GM21423 (cell line): ENCODE data around the gene ZNF710.
"Not testable (repeated sequence)": the region's sequence is repeated elsewhere in the genome, so short reads cannot be mapped to it uniquely, and the experiment has no call there.

ENCODE experiments used
- ATAC-seq: cut with Tn5 transposase; IDR thresholded peaks from one replicate; pipeline ENCODE4 v1.9.1; 2021; ENCODE audit warnings: mild to moderate bottlenecking, moderate library complexity; ENCODE audit not compliant: unreplicated experiment

The ZNF710 gene, protein sequence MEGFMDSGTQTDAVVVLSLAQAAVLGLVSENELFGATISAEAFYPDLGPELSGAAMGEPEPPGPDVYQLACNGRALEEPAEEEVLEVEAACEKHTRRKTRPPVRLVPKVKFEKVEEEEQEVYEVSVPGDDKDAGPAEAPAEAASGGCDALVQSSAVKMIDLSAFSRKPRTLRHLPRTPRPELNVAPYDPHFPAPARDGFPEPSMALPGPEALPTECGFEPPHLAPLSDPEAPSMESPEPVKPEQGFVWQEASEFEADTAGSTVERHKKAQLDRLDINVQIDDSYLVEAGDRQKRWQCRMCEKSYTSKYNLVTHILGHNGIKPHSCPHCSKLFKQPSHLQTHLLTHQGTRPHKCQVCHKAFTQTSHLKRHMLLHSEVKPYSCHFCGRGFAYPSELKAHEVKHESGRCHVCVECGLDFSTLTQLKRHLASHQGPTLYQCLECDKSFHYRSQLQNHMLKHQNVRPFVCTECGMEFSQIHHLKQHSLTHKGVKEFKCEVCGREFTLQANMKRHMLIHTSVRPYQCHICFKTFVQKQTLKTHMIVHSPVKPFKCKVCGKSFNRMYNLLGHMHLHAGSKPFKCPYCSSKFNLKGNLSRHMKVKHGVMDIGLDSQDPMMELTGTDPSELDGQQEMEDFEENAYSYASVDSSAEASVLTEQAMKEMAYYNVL

DNA sequence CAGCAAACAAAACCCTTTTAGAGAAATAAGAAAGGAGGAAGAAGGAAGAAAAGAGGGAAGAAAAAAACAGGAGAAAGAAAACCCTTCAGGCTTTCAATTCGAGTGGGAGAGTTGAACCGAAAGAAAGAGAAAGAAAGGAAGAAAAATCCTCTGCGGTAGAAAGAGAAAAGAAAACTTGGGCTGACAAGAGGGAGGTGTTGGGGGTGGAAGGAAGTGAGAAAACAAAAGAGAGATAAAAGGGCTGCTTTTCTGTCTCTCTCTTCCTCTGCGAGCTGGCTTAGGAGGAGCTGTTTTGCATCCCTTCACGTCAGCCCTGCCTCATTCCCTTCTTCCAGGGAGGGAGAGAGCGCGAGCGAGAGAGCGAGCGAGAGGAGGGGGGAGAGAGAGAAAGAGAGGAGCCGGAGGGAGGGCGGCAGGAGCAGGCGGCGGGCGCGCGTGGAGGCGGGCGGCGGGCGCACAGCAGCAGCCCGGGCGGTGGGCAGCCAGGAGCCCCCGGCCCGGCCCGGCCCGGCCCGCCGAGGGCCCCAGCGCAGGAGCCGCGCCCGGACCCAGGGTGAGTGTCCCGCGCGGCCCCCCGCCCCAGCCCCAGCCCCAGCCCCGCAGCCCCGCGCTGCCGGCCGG lies at the start of gene ZNF710:
TSS of gene ZNF710 (plus strand) at position 263 of the 621 bp plus-strand sequence. CDS start 65,814 bp downstream, outside the sequence.
- ATAC-seq: peak; percentile 30

DNA sequence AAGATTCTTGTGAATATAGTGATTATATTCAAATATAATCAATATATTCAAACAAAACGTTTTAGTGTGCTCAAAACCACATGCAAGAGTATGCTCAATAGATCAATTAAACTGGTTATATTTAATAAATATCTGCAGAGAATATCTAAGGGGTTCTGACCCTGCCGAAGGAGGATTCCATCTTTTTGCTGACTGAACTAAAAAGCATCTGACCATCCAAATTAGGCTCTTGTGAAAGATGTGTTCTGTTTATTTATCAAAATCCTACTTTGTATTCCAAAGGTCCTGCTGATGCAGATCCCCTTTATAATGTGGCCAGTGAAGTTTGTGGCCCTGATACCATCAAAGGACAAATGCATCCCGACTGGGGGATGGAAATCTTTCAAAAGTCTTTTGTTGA lies 46.6 kb upstream of the ZNF710 start:
- no peak for ATAC-seq

DNA sequence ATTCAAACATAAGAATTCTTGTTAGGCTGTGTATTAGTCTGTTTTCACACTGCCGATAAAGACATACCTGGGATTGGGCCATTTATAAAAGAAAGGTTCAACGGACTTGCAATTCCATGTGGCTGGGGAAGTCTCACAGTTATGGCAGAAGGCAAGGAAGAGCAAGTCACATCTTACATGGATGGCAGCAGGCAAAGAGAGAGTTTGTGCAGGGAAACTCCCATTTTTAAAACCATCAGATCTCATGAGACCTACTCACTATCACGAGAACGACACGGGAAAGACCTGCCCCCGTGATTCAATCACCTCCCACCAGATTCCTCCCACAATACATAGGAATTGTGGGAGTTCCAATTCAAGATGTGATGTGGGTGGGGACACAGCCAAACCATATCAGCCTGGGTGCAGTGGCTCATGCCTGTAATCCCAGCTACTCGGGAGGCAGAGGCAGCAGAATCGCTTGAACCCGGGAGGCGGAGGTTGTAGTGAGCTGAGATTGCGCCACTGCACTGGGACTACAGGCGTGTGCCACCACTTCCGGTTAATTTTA lies 45.6 kb upstream of the ZNF710 start:
- ATAC-seq: not testable (repeated sequence)

DNA sequence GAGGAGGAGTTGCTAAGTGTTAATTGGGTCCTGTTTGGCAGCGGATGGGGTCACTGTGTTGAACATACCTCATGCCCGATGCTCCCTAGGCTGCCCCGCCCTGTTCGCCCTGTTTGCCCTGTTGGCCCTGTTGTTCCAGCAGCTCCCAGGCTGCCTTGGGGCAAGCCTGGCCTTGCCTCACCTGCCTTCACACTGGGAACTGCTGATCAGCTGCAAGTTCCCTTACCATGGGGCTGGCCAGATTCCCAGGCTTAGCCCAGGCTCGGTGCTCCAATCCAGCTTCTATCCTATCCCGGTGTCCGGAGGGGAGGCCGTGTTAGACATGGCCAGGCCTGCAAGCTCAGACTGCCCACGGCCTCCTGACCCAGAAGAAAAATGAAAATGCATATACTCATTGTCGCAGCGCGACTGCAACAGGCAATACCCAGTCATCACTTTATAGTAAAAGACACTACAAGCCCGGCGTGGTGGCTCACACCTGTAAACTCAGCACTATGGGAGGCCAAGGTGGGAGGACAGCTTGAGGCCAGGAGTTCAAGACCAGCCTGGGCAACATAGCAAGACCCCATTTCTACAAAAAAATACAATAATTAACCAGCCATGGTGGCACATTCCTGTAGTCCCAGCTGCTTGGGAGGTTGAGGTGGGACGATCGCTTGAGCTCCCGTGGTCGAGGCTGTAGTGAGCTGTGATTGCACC lies 42.9 kb upstream of the ZNF710 start:
- no peak for ATAC-seq

DNA sequence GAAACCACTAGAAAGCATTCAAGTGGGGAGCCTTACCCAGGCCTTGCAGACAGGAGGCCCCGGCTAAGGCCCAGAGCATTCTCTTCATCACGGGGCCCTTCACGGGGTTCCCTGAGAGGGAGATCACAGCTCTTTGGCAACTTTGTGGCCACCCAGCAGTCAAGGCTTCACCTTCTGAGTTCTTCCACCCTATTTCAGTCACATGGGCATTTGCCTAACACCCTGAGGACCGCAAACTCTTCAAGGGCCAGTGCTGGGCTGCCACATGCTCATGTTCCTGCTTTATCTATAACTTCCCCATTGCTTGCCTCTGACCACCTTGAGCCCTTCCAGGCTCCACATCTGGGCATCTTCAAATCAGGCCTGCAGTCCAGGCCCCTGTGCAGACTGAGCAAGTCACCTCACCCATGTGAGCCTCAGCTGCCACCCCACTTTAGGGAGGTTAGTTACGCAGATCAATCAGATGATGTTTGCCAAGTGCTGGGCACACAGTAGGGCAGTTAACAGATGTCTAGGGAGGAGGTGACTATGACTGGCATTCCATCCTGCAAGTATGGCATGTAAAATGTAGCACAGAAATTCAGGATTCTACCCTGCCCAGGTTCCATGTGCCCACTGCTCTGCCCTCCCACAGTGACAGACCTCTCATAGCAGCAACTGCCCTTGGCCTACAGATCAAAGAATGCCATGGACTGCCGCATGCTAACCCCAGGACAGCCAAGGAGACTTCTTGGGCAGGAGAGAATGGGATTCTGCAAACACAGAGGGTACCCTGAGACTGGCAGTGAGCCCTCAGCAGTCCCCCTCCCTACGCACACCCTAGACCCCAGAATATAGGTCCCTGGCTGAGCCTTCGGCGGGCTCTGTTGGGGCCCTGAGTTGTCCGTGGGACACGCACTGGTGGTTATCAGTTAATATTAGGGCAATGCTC lies 37.6 kb upstream of the ZNF710 start:
- ATAC-seq: no peak

DNA sequence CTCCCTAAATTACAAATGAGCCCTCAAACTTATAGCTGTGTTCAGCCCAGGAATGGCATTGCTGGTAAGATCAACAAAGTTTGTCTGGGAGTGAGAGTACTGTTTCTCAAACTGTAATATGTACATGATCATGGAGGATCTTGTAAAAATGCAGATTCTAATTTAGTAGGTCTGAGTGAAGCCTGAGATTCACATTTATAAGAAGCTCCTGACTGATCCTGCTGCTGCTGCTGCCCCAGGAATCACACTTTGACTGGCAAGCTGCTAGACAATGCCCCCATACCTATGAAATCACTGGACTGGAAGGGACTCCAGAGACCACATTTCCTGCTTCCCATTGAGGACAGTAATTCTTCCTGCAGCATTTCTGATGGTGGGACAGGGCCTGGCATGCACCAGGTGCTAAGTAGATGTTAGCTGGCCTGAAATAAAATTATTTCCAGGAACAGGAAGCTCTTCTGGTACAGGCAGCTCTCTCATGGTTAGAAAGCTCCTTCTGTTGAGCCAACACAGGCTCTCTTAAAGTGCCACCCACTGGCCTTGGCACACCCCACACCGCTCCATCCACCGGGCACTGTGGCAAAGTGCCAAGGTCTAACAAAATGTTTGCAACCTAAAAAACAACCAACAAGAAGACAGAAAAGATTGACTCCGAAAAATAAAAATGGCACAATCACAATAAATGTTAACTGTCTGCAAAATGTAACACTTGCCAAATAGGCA lies 36.7 kb upstream of the ZNF710 start:
- no peak for ATAC-seq

DNA sequence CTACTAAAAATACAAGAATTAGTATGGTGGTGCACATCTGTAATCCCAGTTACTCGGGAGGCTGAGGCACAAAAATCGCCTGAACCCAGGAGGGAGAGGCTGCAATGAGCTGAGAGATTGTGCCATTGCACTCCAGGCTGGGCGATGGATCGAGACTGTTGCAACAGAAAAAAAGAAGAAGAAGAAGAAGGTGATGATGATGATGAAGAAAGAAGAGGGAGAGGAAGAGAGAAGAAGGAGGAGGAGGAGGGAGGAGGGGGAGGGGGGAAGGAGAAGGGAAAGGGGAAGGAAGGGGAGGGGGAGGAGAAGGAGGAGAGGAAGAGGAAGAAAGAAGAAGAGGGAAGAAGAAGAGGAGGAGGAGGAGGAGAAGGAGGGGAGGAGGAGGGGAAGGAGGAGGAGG lies 33.2 kb upstream of the ZNF710 start:
- no peak for ATAC-seq

DNA sequence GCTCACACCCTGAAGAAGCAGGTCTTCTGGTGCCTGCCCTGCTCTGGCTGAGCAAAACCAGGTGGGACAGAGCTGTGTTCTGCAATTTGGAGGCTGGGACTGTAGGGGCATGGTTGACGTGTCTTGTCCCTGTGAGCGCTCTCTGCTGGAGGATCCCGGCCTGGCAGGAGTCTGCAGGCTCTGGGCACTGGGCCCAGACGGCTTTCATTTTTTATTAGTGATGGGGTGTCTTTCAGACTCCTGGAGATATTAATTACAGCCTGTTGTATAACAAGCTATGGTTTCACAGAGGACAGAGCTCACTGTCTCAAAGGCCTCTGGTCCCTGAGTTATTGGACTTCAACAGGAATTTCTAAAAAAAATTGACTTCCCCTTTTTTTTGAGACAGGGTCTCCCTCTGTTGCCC lies 29.5 kb upstream of the ZNF710 start:
- peak; percentile 68 for ATAC-seq

DNA sequence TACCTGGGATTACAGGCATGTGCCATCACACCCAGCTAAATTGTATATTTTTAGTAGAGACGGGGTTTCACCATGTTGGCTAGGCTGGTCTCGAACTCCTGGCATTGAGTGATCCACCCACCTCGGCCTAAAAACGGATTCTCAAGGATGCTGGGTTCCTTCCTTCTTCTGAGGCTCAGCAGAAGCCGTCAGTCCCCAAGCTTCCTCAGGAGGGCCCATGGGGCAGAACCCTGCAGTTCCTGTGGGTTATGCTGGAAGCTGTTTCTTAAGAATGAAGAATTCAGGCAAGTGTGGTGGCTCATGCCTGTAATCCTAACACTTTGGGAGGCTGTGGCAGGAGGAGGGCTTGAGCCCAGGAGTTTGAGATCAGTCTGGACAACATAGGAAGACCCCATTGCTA lies 29.0 kb upstream of the ZNF710 start:
- no peak for ATAC-seq

DNA sequence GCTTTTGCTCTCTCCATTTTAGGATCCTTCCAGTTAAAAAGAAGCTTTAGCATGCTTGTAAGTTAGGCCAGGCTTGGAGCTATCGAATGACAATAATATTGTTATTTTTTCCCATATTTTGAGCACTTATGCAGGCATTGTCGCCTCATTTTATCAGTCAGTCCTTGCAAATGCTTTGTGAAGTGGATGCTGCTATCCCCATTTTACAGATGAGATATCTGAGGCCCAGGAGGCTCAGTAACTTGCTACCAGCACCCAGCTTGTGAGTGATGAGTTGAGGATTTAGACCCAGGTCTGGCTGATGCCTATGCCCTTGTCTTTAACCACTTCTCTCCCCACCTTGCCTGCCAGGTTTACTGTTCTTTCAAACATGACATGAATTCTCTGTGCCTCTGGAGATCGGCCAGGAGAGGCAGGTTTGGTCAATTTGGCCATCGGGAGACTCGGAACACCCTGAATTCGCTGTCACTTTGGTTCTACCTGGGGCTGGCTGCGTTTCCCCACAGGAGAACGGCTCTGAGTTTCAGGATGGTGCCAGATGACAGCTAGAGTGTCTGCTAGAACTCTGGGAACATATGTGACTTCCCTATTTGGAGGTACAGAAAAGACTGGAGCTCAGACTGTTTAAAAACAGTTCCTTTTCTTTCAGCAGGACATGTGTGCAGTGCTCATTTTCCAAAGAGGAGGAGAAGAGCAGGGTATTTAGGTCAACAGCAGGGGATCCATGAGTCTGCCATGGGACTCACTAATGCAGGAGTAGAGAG lies 25.5 kb upstream of the ZNF710 start:
- no peak for ATAC-seq

DNA sequence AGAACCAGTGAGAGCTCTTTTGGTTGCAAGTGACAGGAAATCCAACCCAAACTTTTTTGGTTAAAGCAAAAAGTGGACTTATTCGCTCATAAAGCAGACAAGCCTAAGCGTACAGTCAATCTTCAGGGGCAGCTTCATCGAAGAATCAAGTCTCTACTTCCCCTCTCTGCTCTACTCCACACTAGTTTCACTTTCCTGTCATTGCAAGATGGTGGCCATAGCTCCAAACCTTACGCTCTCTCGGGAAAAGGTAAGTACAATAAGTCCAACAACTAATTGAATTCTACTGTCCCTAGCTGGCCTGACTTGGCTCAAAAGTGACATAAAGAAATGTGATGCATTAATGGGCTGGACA lies 24.9 kb upstream of the ZNF710 start:
- no peak for ATAC-seq

DNA sequence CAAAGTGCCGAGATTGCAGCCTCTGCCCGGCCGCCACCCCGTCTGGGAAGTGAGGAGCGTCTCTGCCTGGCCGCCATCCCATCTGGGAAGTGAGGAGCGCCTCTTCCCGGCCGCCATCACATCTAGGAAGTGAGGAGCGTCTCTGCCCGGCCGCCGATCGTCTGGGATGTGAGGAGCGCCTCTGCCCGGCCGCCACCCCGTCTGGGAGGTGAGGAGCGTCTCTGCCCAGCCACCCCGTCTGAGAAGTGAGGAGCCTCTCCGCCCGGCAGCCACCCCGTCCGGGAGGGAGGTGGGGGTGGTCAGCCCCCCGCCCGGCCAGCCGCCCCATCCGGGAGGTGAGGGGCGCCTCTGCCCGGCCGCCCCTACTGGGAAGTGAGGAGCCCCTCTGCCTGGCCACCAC lies 23.3 kb upstream of the ZNF710 start:
- not testable (repeated sequence) for ATAC-seq

DNA sequence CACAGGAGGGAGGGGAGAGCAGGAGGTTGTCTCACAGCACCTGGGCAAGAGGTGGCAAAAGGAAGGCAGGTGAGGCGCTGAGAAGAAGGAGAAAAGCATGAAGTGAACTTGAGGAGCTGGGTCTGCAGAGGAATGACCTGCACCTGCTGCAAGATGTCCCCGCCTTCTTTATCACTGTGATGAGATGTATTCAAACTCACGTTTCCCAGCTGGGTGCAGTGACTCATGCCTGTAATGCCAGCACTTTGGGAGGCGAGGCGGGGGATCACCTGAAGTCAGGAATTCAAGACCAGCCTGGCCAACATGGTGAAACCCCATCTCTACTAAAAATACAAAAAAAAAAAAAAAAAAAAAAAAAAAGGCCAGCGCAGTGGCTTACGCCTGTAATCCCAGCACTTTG lies 22.2 kb upstream of the ZNF710 start:
- ATAC-seq: no peak

DNA sequence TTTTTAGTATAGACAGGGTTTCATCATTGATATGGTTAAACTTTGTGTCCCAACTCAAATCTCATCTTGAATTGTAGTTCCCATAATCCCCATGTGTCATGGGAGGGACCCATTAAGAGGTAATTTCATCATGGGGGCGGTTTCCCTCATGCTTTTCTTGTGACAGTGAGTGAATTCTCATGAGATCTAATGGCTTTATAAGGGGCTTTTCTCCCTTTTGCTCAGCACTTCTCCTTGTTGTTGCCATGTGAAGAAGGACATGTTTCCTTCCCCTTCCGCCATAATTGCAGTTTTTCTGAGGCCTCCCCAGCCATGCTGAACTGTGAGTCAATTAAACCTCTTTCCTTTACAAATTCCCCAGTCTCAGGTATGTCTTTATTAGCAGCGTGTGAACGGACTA lies 20.2 kb upstream of the ZNF710 start:
- no peak for ATAC-seq

DNA sequence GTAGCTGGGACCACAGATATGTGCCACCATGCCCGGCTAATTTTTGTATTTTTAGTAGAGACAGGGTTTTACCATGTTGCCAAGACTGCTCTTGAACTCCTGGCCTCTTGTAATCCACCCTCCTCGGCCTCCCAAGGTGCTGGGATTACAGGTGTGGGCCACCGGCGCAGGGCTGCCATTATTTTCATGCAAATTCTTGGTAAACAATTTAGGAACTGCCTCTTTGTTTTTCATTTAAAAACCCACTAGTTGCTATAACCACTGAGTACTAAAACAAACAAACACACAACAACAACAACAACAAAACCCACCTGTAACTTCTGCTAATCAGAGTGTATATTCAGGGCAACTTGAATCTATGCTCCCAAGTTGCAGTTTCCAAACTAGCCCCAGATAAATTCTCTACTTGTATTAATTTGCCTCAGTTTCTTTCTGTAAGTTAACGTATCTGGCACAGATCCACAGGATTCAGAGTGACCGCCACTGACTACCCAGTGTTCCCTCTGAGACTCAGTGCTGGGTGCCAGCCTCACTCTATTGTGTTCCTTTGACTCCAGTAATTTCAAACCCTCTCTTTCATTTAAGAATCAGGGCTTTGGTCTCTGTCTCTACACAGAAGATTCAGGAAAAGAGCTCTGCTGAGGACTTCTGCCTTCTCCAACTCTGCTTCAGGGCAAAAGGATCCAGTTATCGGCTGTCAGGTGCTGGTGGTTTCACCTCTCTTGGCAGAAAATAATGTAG lies 18.6 kb upstream of the ZNF710 start:
- no peak for ATAC-seq

DNA sequence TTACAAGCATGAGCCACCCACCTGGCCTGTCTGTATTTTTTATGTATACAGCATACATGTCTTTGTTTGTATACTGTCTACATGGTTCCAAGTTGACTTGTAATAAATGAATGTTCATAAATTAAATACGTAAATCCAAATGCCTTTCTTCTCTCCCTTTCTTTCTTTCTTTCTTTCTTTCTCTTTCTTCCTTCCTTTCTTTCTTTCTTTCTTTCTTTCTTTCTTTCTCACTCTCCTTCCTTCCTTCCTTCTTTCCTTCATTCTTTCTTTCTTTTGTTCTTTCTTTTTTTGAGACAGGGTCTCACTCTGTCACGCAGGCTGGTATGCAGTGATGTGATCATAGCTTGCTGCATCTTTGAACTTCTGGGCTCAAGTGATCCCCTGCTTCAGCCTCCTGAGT lies 17.1 kb upstream of the ZNF710 start:
- ATAC-seq: no peak

DNA sequence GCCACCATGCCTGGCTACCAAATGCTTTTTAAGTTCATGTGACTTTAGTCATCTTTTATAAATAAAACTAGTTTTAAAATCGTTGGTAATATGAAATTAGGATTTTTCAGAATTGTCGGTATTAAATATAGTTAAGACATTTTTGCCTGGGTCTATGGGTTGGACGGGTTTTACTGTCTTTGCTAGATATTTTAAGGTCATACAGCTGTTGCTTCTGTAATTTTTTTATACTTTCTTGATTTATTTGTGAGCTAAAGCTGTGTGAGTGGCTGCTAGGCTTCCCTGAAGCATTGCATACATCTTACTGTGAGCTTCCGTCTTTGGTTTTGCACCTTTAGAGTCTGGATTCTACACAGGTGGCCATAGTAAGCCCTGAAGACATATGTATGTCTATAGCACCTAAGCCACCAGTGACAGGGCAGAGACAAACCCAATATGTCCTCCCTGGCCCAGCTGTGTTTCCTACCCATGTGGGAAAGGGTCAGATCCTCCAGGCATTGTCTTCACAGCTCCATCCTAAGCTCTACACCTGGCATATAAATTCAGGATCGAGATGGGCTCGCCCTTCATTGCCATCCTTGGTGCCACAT lies 16.6 kb upstream of the ZNF710 start:
- ATAC-seq: no peak

DNA sequence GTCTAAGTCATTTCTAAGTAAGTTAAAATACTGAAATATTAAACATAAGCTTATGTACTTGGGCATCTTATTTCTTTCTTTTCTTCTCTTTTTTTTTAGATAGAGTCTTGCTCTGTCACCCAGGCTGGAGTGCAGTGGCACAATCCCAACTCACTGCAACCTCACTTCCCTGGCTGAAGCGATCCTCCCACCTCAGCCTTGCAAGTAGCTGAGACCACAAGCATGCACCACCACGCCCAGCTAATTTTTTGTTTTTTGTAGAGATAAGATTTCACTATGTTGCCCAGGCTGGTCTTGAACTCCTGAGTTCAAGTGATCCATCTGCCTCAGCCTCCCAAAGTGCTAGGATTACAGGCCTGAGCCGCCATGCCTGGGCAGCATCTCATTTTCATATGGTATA lies 16.0 kb upstream of the ZNF710 start:
- ATAC-seq: no peak
